ENCODE measurements around the gene PRDM16. TPM values are rescaled to one million over a fixed set of nuclear protein-coding genes. Genes with fewer than 3 reads are reported as not detected.

PRDM16 gene
- total and polyA plus RNA-seq, 2 of the 13 experiments (the other 11 are each of a cell fraction or from before 2014, with no cell fraction given), result 0.15 to 0.81 TPM

GRCh38 chr1:3237570-3237969, 168.6 kb downstream of the PRDM16 start (continued):
- TF ChIP-seq MBD4 (IDR thresholded peaks at IDR 0.05; ENCODE audit: borderline replicate concordance, low read length), result no peak
- TF ChIP-seq ZBED4 (CRISPR knock-in tag; IDR thresholded peaks at IDR 0.05; ENCODE audit: borderline replicate concordance), result no peak

GRCh38 chr1:3237994-3238702, 169.1 kb downstream of the PRDM16 start:
- FAIRE-seq, result peak; percentile 77
- POLR2A ChIA-PET, result interaction anchor here (0.9 to 4.2 kb wide), 7 partner anchors 9 to 103 kb away, joined by 3 to 43 read pairs (median 8); no protein-coding TSS in a partner anchor
- no peaks in the 10 kb centered on the region for H3K27me3 ChIP-seq (ENCODE audit: control insufficient read depth in 1 of 2, insufficient read depth in 2 of 2, low read length in 2 of 2)
- TF ChIP-seq ZNF639 (CRISPR knock-in tag; conservative IDR thresholded peaks at IDR 0.05) (no peak), AHDC1 (CRISPR knock-in tag; IDR thresholded peaks at IDR 0.05; ENCODE audit: borderline replicate concordance) (no peak; the same call in 1 of the 2 replicates), TRAFD1 (CRISPR knock-in tag; IDR thresholded peaks at IDR 0.05; ENCODE audit: borderline replicate concordance) (no peak), SSRP1 (CRISPR knock-in tag; IDR thresholded peaks at IDR 0.05) (no peak), SAP130 (CRISPR knock-in tag; IDR thresholded peaks at IDR 0.05; ENCODE audit: low read depth) (peak; percentile 11; the same call in 1 of the 2 replicates), ZNF550 (CRISPR knock-in tag; IDR thresholded peaks at IDR 0.05; ENCODE audit: borderline replicate concordance) (no peak)

More at GRCh38 chr1:3237994-3238702, 169.1 kb downstream of the PRDM16 start:
- WGBS (ENCODE audit: low lambda C conversion rate), result 4% methylated on average over 23 of the region's 28 CpGs
- no peaks in the 10 kb centered on the region for H3K36me3 ChIP-seq (replicated peaks in 1 of 2; ENCODE audit: control insufficient read depth in 1 of 2, insufficient read depth in 2 of 2, low read length in 2 of 2)
- CTCF ChIA-PET (ENCODE audit: low intra/inter-chr PET ratio, low total read pairs), result no interaction called here
- in situ Hi-C loops (cut with HindIII; ENCODE audit: extremely low pct_ligation_motif_present, low pct_unique_long_range_greater_than_20kb), result no loop called here
- H3K4me3 ChIP-seq (replicated peaks in 1 of 3; ENCODE audit: insufficient read depth in 1 of 3, low read depth in 2 of 3, low read length in 3 of 3), result peak overlapping the region; percentile 22 to 51 (median 42); a peak in 4 of 6 replicates
- peaks cover 59% of the 10 kb centered on the region for H3K4me1 ChIP-seq (ENCODE audit: insufficient read depth, low read length)
- peak overlapping the region; percentile 63 for H3K9ac ChIP-seq (ENCODE audit: insufficient read depth, low read depth, low read length)
- no TSS peak for BruUV-seq (replicated peaks)
- H3K4me2 ChIP-seq (ENCODE audit: low read depth, low read length), result peak overlapping the region; percentile 74
- peak overlapping the region; percentile 91 for H3K27ac ChIP-seq (ENCODE audit: extremely low read length, insufficient read depth, low read length)
- no peaks in the 10 kb centered on the region for H3K79me2 ChIP-seq (ENCODE audit: insufficient read depth, low read length)
- no peaks in the 10 kb centered on the region for H3K9me3 ChIP-seq (ENCODE audit: low read length)
- H4K20me1 ChIP-seq (ENCODE audit: insufficient read depth, low read length), result no peaks in the 10 kb centered on the region
- intact Hi-C loops (cut with micrococcal nuclease; ENCODE audit: unreplicated experiment), result no loop called here
- peak; percentile 80 for DNase-seq (ENCODE audit: low spot score)
- H2AFZ ChIP-seq (ENCODE audit: low read length), result no peak overlapping the region
- ATAC-seq, result peak; percentile 86
